Regular cardiac myocyte (primary cell): ENCODE measurements around the gene PLK4. TPM values are rescaled to one million over a fixed set of nuclear protein-coding genes. Genes with fewer than 3 reads are reported as not detected.

Experiments used
- total RNA-seq: library from RNA; depleted of rRNA; stranded (reverse); fragments of >200 nt; gene quantifications from 2 replicates; pipeline ENCODE4 v1.2.3, GENCODE V29; 2014

PLK4 gene
- total RNA-seq: 2.5 and 19.6 TPM in 2 replicates

DNA sequence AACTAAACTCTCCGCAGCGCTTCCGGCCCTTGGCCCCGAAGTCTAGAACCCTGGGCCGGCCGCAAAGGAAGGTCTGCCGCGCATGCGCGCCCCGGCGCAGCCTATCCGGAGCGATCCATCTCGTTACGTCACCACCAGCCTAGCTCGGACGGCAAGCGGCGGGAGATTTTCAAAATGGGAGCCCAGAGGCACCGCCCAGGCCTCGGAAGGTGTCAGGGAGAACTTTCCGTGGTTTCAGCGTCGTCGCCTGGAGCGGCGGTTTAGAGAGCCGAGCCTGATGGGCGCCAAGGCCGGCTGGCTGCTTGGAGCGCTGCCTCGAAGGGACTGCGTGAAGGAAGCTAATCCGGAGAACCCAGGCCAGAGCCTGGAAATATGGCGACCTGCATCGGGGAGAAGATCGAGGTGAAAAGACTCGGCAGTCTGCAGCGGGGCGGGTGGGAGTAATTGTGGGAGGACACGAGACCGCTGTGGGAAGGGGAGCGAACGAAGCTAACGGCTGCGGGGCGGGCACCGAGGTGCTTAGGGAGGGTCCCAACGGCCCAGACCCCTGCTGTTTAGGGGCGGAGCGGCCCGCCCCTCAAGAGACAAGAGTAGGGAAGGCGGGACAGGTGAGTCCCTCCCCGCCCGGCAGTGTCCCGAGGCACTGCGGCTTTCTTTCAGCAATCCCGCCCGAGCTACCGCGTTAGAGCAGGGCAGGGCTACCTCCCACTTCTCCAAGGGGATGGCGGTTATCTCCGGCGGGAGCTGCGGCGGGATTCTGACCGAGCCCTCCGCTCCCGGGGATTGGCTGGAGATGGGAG, at the start of gene PLK4:
PLK4 (plus strand) TSS at position 131 of the 800 bp plus-strand sequence; CDS start at position 373, 242 bp downstream.

Other genes with a start within 250 kb of the PLK4 start
- 3.1 and 11.8 TPM in 2 replicates for gene INTU, start 247.9 kb upstream of the PLK4 start, total RNA-seq
- gene SLC25A31, start 150.5 kb upstream of the PLK4 start, total RNA-seq: under 0.01 TPM in 1 of 2 replicates, not detected in the other
- 15.7 and 21.7 TPM in 2 replicates for gene HSPA4L, start 98.6 kb upstream of the PLK4 start, total RNA-seq
- 12.3 and 19.2 TPM in 2 replicates for gene MFSD8, start 84.3 kb downstream of the PLK4 start, total RNA-seq
- gene ABHD18, start 84.5 kb downstream of the PLK4 start, total RNA-seq: 4.4 and 5.4 TPM in 2 replicates
- gene LARP1B, start 180.4 kb downstream of the PLK4 start, total RNA-seq: 18.6 and 23.4 TPM in 2 replicates